ENCODE measurements around the gene STK11IP.

- TF ChIP-seq CTCF (IDR thresholded peaks at IDR 0.05 in 2 of 3, conservative IDR thresholded peaks at IDR 0.05 in 1 of 3; ENCODE audit: borderline replicate concordance in 1 of 3, insufficient read depth in 1 of 3, low read depth in 2 of 3, low read length in 2 of 3) (peak in 2 of 3 experiments; percentile 23; a peak in 2 of 6 replicates), POLR2AphosphoS5 (IDR thresholded peaks at IDR 0.05; ENCODE audit: low read depth, low read length) (no peak), EZH2phosphoT487 (IDR thresholded peaks at IDR 0.05; ENCODE audit: borderline replicate concordance) (no peak), TCF7L2 (IDR thresholded peaks at IDR 0.05; ENCODE audit: borderline replicate concordance, extremely low read depth, insufficient read depth, insufficient read length) (no peak), ZNF274 (IDR thresholded peaks at IDR 0.05; ENCODE audit: low read depth, low read length) (no peak), POLR2A (IDR thresholded peaks at IDR 0.05; ENCODE audit: borderline replicate concordance, extremely low read depth, insufficient read depth, insufficient read length) (no peak), ZFX (IDR thresholded peaks at IDR 0.05) (no peak), RAD21 (IDR thresholded peaks at IDR 0.05; ENCODE audit: low read depth) (no peak), YY1 (IDR thresholded peaks at IDR 0.05; ENCODE audit: extremely low read depth, insufficient replicate concordance, low read depth, low read length) (peak; percentile 32)
Observed at GRCh38 chr2:219645631-219646527, 48.2 kb downstream of the STK11IP start.

All from HCT116 (cell line).